Esophagus muscularis mucosa (tissue), 4 donors: Measurements from ENCODE around the gene CAPZA2. TPM values are rescaled to one million over a fixed set of nuclear protein-coding genes. Genes with fewer than 3 reads are reported as not detected.
"Not testable (repeated sequence)": the region's sequence is repeated elsewhere in the genome, so short reads cannot be mapped to it uniquely, and the experiment has no call there.

Experiments
- DNase-seq: peaks from one replicate; pipeline ENCODE4 v3.0.0-alpha.2; 2017; ENCODE audit errors: extremely low spot score
- H3K27ac ChIP-seq, 4 donors: fragments of 200-600 bp; sonication (generic); replicated peaks in 1 of 4; 1 replicate in 3 of 4; 2 replicates in 1 of 4; pipeline ENCODE4 v1.5.1; 2016 to 2019; ENCODE audit warnings: mild to moderate bottlenecking in 1 of 4
- H3K27me3 ChIP-seq, 4 donors: fragments of 200-600 bp; sonication (generic); one replicate each; pipeline versions ENCODE4 v1.5.1 to v1.6.0; 2016 to 2019
- H3K36me3 ChIP-seq, 4 donors: fragments of 200-600 bp; sonication (generic); one replicate each; pipeline ENCODE4 v1.5.1; 2016 to 2019
- H3K4me1 ChIP-seq, 4 donors: fragments of 200-600 bp; sonication (generic); one replicate each; pipeline ENCODE4 v1.5.1; 2016 to 2019
- H3K4me3 ChIP-seq, 4 donors: fragments of 200-600 bp; sonication (generic); 1 replicate in 2 of 4; 2 replicates in 2 of 4; pipeline ENCODE4 v1.5.1; 2016 to 2019; ENCODE audit warnings: mild to moderate bottlenecking in 4 of 4, moderate library complexity in 1 of 4
- H3K9me3 ChIP-seq, 4 donors: fragments of 200-600 bp; sonication (generic); 1 replicate in 3 of 4; 2 replicates in 1 of 4; pipeline ENCODE4 v1.5.1; 2016 to 2019
- EP300 ChIP-seq: sonication (generic); formaldehyde crosslinking; IDR thresholded peaks from one replicate; pipeline ENCODE4 v1.6.1; 2017; ENCODE audit warnings: antibody characterized with exemption
- POLR2A ChIP-seq: fragments of 450-650 bp; IDR thresholded peaks from one replicate; pipeline ENCODE4 v1.6.1; 2017; ENCODE audit warnings: antibody characterized with exemption, moderate library complexity, mild to moderate bottlenecking, low read depth
- POLR2AphosphoS5 ChIP-seq, 2 donors: sonication (generic); formaldehyde crosslinking; IDR thresholded peaks; one replicate each; pipeline ENCODE4 v1.6.1; 2017; ENCODE audit warnings: antibody characterized with exemption in 2 of 2
- WGBS: methylation state at CpG from one replicate; pipeline ENCODE4 v1.1.5; 2018; 5-methylcytosine and 5-hydroxymethylcytosine counted together
- intact Hi-C: fragments of 100-400 bp; cut with DNase I; formaldehyde crosslinking; loops from one replicate; pipeline ENCODE4 v1.15.1; 2023
- small RNA-seq, 3 donors: library from RNA; depleted of rRNA; stranded (forward); fragments of <200 nt; gene quantifications; one replicate each; pipeline ENCODE3, GENCODE V24; 2016
- total RNA-seq, 4 donors: library from RNA; depleted of rRNA; stranded (reverse); fragments of >200 nt; gene quantifications; one replicate each; pipeline versions ENCODE4 v1.1.0 to v1.2.1, GENCODE V29; 2016
- TF ChIP-seq, protein P1 (sequence below), 3 experiments: fragments of 200-600 bp in 2 of 3; fragments of 450-650 bp in 1 of 3; sonication (generic) in 2 of 3; IDR thresholded peaks; one replicate each; pipeline ENCODE4 v1.5.1; 2017 to 2019; ENCODE audit warnings: antibody characterized with exemption in 3 of 3, mild to moderate bottlenecking in 2 of 3, moderate library complexity in 1 of 3

Gene CAPZA2
- total RNA-seq, 4 donors from 2014 or later = 167 to 223 (median 195) TPM

DNA sequence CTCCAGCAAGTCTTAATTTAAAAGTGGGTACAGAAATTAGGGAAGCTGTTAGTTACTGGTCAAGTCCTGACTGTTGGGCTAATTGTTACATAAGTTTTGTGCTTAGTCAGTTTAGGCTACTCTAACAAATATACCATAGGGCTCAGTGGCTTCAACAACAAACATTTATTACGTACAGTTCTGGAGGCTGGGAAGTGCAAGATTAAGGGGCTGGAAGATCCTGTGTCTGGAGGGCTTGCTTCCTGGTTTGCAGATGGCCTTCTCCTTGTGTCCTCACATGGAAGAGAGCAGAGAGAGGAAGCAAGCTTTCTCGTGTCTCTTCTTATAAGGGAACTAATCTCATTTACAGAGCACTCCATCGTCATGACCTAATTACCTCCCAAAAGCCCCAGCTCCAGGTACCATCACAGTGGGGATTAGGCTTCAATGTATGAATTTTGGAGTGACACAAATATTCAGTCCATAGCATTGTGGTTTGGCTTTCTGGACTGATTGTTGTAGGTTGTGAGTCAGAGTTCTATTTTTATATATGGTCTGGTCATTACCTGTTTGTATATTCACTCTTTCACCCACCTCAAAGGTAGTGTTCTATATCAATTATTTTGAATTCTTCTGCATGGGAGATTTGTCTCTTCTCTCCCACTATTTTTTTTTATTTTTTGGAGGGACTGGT lies 108.0 kb downstream of the CAPZA2 start:
- no peak overlapping the region for H3K4me3 ChIP-seq
- 76% methylated on average over 3 of the region's 3 CpGs for WGBS
- no peaks in the 10 kb centered on the region for H3K27me3 ChIP-seq
- no peak for DNase-seq
- no peaks in the 10 kb centered on the region for H3K9me3 ChIP-seq
- H3K4me1 ChIP-seq = peaks cover 0 to 13% (median 3%) of the 10 kb centered on the region in 4 donors
- no peaks in the 10 kb centered on the region for H3K36me3 ChIP-seq
- intact Hi-C loops = no loop called here
- H3K27ac ChIP-seq = no peak overlapping the region
- TF ChIP-seq, protein P1, sequence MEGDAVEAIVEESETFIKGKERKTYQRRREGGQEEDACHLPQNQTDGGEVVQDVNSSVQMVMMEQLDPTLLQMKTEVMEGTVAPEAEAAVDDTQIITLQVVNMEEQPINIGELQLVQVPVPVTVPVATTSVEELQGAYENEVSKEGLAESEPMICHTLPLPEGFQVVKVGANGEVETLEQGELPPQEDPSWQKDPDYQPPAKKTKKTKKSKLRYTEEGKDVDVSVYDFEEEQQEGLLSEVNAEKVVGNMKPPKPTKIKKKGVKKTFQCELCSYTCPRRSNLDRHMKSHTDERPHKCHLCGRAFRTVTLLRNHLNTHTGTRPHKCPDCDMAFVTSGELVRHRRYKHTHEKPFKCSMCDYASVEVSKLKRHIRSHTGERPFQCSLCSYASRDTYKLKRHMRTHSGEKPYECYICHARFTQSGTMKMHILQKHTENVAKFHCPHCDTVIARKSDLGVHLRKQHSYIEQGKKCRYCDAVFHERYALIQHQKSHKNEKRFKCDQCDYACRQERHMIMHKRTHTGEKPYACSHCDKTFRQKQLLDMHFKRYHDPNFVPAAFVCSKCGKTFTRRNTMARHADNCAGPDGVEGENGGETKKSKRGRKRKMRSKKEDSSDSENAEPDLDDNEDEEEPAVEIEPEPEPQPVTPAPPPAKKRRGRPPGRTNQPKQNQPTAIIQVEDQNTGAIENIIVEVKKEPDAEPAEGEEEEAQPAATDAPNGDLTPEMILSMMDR (IDR thresholded peaks at IDR 0.05) = no peak
- TF ChIP-seq EP300 (no peak), POLR2AphosphoS5 (IDR thresholded peaks at IDR 0.05) (no peak), POLR2A (no peak)

DNA sequence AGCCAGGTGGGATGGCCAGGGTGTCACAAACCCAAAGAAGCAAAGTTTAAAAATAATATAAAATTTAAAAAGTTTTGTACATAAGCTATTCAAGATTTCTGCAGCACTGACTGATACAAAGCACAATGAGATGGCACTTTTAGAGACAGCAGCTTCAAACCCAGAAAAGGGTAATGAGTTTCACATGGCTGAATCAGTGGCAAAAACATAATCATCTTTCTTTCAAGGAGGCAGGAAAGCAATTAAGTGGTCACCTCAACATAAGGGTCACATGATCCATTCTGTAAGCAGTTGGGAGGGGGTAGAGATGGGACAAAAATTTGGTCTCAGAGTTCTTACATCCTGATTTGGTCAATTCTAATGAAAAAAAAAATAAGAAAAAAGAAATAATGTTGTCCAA lies 108.8 kb downstream of the CAPZA2 start:
- not testable (repeated sequence) for H3K9me3 ChIP-seq, DNase-seq

More for the DNA sequence above, 108.8 kb downstream of the CAPZA2 start:
- H3K27ac ChIP-seq, H3K4me3 ChIP-seq, intact Hi-C loops, H3K36me3 ChIP-seq, H3K27me3 ChIP-seq: not testable (repeated sequence)
- peaks cover 0 to 13% (median 3%) of the 10 kb centered on the region in 4 donors for H3K4me1 ChIP-seq

Small RNAs within 50 kb of the gene (small RNA-seq; reads per million reads assigned to genes)
- gene RF00019 = 0 reads per million in 3 donors
- gene RF02179 = 0 reads per million in 3 donors
- gene RF02180 = 0 reads per million in 3 donors
- 0 reads per million in 3 donors for gene RF02188
- gene RNA5SP239 = 0 reads per million in 3 donors

Other genes starting within 250 kb of the CAPZA2 start
- gene MET, start 190.4 kb upstream of the CAPZA2 start, total RNA-seq = 10 to 100 TPM; 12.0 to 27.2 (median 15.7) TPM
- gene ST7, start 90.9 kb downstream of the CAPZA2 start, total RNA-seq = 10 to 100 TPM; 16.9 to 22.0 (median 18.2) TPM